ENCODE measurements around the gene IGFL2. TPM values are rescaled to one million over a fixed set of nuclear protein-coding genes. Genes with fewer than 3 reads are reported as not detected.
"Not testable (repeated sequence)": the region's sequence is repeated elsewhere in the genome, so short reads cannot be mapped to it uniquely, and the experiment has no call there.

IGFL2 gene
- total RNA-seq, 4 donors from 2014 or later, result 7.2 to 26.9 (median 24.9) TPM

DNA sequence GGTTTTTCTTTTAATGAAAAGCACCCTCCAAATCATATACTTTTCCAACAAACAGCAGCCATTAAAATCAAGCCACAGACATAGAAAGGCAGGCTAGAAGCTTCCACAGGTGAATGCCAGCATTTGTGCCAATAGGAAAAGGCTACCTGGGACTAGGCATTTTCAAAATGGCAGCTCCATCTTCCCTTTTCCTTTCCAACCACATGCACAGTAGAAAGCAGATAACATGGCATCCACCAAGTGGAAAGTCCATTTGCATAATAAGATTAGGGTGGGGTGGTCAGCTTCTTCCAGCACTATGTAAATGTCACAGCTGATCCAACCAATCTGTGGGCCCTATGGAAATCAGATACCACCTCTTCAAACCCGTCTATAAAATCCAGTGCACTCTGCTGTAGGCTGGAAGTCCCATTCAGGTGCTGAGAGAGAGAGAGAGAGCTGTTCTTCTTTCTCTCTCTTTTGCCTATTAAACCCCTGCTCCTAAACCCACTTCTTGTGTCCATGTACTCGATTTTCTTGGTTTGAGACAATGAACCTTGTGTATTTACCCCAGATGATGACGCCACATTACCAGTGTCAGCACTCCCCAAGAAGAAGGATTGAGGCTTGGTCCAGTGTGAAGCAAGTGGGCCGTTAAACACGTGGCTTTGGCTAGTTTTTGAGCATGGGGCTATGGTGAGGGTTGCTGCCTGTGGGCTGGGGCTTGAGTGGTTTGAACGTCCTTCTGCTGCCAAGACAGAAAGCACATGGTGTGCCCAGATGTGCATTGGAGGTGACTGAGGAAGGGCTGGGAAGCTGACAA, 57.3 kb downstream of the IGFL2 start:
- 55 to 62% methylated on average over 6 of the region's 6 CpGs for WGBS, 2 donors
- TF ChIP-seq, protein P1, sequence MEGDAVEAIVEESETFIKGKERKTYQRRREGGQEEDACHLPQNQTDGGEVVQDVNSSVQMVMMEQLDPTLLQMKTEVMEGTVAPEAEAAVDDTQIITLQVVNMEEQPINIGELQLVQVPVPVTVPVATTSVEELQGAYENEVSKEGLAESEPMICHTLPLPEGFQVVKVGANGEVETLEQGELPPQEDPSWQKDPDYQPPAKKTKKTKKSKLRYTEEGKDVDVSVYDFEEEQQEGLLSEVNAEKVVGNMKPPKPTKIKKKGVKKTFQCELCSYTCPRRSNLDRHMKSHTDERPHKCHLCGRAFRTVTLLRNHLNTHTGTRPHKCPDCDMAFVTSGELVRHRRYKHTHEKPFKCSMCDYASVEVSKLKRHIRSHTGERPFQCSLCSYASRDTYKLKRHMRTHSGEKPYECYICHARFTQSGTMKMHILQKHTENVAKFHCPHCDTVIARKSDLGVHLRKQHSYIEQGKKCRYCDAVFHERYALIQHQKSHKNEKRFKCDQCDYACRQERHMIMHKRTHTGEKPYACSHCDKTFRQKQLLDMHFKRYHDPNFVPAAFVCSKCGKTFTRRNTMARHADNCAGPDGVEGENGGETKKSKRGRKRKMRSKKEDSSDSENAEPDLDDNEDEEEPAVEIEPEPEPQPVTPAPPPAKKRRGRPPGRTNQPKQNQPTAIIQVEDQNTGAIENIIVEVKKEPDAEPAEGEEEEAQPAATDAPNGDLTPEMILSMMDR (IDR thresholded peaks at IDR 0.05), result no peak
- TF ChIP-seq POLR2A (IDR thresholded peaks at IDR 0.05), result no peak
- intact Hi-C loops (cut with DNase I; ENCODE audit: low total_unique reads), result no loop called here
- H3K4me3 ChIP-seq (ENCODE audit: low read depth, poor library complexity, severe bottlenecking), result no peak overlapping the region
- DNase-seq (ENCODE audit: low spot score in 2 of 2), result no peak

DNA sequence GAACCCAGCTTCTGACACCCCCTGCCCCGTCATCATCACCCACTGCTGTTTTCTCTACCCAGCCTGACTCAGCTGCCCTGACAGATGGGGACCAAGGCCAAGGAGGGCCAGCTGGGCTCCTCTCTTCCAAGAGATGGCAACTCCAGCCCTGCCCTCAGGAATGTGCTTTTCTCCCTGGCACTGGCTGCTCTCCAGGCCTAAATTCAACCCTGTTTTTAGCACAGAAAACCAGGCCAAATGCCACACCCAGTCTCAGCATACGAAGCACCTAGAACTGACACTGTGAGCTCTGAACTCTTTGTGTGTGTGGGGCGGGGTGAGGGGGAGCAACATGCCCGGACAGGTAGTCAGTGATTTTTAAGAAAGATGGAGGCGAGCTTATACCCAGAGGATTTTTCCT, 58.1 kb downstream of the IGFL2 start:
- peak in 1 of 2 donors; percentile 82 for DNase-seq (ENCODE audit: low spot score in 2 of 2)
- intact Hi-C loops (cut with DNase I; ENCODE audit: low total_unique reads), result no loop called here

DNA sequence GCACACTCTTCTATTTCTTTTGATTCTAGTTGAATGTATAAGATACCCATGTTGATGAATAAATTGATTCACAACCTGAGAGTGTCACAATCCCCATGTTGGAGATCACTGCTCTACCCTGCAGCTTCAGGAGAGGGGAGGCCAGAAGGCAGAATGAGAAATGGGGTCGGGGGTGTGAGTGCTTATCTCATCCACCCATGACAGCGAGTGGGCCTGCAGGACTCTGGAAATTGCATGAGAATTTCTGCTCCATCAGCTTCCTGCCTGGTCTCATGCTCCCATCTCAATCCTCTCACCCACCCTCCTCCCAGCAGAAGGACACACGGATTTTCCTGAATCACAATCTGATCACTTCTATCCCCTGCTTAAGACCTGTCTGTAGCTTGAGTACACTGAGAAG, 58.6 kb downstream of the IGFL2 start:
- no peak overlapping the region for H3K4me3 ChIP-seq (ENCODE audit: low read depth, poor library complexity, severe bottlenecking)
- no peak for DNase-seq (ENCODE audit: low spot score in 2 of 2)
- no peak for TF ChIP-seq POLR2A (IDR thresholded peaks at IDR 0.05)
- intact Hi-C loops (cut with DNase I; ENCODE audit: low total_unique reads), result no loop called here
- 66 to 69% methylated on average over 3 of the region's 3 CpGs for WGBS, 2 donors

More for the DNA sequence above, 58.1 kb downstream of the IGFL2 start:
- TF ChIP-seq POLR2A (IDR thresholded peaks at IDR 0.05), result no peak
- TF ChIP-seq, protein P1 (IDR thresholded peaks at IDR 0.05), result no peak
- WGBS, 2 donors, result 42 to 48% methylated on average over 5 of the region's 5 CpGs
- no peak overlapping the region for H3K4me3 ChIP-seq (ENCODE audit: low read depth, poor library complexity, severe bottlenecking)

DNA sequence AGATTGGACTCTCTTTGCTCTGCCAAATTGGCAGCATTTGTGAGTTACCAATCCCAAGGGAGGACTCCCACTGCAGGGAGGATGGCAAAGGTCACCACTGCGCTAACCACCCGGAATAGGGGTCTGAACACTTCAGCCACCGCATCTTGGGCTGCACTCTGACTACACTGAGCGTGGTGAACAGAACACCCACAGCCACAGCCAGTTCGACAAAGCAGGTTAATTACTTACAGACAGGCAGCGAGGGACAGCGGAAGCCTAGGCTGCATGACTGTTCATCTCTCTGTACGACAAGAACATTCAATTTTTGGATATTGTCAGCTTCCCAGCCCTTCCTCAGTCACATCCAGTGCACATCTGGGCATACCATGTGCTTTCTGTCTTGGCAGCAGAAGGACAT, 59.8 kb downstream of the IGFL2 start:
- DNase-seq (ENCODE audit: low spot score in 2 of 2); intact Hi-C loops (cut with DNase I; ENCODE audit: low total_unique reads); H3K4me3 ChIP-seq (ENCODE audit: low read depth, poor library complexity, severe bottlenecking): not testable (repeated sequence)
- WGBS, 2 donors, result 76 to 85% methylated on average over 8 of the region's 8 CpGs

DNA sequence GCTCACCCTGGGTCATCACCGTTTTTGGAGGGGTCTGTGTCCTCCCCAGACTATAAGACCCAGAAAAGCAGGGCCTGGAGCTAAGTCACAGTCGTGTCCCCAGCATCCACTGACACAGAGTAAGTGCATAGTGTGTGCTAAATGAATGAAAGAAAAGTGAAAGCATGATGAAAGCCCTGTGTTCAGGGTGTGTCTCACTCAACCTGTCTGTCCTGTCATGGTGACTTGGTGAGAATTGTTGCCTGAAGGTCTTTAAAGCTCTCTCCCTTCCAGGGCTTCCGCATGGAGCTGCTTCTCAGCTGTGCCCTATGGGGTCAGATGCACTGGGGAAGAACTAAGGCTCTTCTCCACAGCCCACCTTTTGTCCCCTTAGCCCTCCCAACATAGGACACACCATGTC, 61.0 kb downstream of the IGFL2 start:
- no peak overlapping the region for H3K4me3 ChIP-seq (ENCODE audit: low read depth, poor library complexity, severe bottlenecking)
- TF ChIP-seq, protein P1 (IDR thresholded peaks at IDR 0.05), result no peak
- no peak for TF ChIP-seq POLR2A (IDR thresholded peaks at IDR 0.05)
- intact Hi-C loops (cut with DNase I; ENCODE audit: low total_unique reads), result no loop called here
- no peak for DNase-seq (ENCODE audit: low spot score in 2 of 2)
- WGBS, 2 donors, result 37 to 45% methylated on average over 3 of the region's 3 CpGs

DNA sequence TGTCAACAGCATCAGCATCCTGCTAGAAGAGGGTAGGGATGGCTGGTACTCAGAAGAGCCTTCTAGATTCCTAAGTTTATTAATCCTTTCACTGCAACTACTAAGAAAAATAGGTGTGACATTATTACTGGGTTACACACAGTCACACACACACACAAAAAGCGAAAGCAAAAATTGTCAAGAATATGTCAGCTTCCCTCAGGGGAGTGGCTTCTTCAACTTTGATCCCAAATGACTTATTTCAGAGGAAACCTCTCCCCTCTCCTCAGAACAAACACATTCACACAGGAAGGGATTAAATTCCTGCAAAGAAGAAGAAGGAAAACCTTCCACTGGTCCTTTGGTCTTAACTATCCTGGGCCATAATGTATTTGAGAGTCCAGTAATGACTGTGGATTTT, 61.4 kb downstream of the IGFL2 start:
- H3K4me3 ChIP-seq (ENCODE audit: low read depth, poor library complexity, severe bottlenecking), result no peak overlapping the region
- DNase-seq (ENCODE audit: low spot score in 2 of 2), result no peak
- TF ChIP-seq, protein P1 (IDR thresholded peaks at IDR 0.05), result no peak
- TF ChIP-seq POLR2A (IDR thresholded peaks at IDR 0.05), result no peak
- WGBS, 2 donors, result 78 to 84% methylated on average over 1 of the region's 1 CpG
- intact Hi-C loops (cut with DNase I; ENCODE audit: low total_unique reads), result no loop called here

DNA sequence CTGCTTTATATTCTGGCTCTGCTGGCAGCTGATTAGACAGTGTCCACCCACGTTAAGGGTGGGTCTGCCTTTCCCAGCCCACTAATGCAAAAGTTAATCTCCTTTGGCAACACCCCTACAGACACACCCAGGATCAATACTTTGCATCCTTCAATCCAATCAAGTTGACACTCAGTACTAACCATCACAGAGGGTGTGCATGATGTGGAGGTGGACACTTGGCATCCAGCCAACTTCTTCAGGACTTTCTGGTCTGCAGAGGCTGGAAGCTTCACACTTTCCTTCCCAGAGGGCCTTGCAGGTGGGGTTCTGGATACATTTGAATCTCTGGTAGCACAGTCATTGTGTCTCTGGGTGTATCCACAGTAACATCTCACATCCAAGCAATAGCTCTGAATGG, 62.6 kb downstream of the IGFL2 start:
- WGBS, 2 donors, result 63 to 73% methylated on average over 1 of the region's 1 CpG
- TF ChIP-seq, protein P1 (IDR thresholded peaks at IDR 0.05), result no peak
- no peak overlapping the region for H3K4me3 ChIP-seq (ENCODE audit: low read depth, poor library complexity, severe bottlenecking)
- no peak for DNase-seq (ENCODE audit: low spot score in 2 of 2)
- intact Hi-C loops (cut with DNase I; ENCODE audit: low total_unique reads), result no loop called here

Measured in lower leg skin (tissue), 4 donors.